Fibroblast of lung (primary cell): Measurements from ENCODE around the gene KCTD2.

Source experiments
- CTCF ChIP-seq, 2 donors: IDR thresholded peaks in 1 of 2; conservative IDR thresholded peaks in 1 of 2; 1 replicate in 1 of 2; 2 replicates in 1 of 2; pipeline ENCODE4 v1.5.1; 2011 to 2012; ENCODE audit warnings: low read length in 2 of 2, control low read depth in 1 of 2, inconsistent platforms in 1 of 2, low read depth in 1 of 2, mild to moderate bottlenecking in 1 of 2
- EZH2 ChIP-seq: IDR thresholded peaks from 2 replicates; pipeline ENCODE4 v1.5.1; 2012; ENCODE audit warnings: low read length, control low read depth, mild to moderate bottlenecking; ENCODE audit errors: missing control alignments

- TF ChIP-seq CTCF (conservative IDR thresholded peaks at IDR 0.05 in 1 of 2, IDR thresholded peaks at IDR 0.05 in 1 of 2; ENCODE audit: low read depth in 1 of 2, low read length in 2 of 2) (no peak), EZH2 (no peak)
These were observed 51.8 kb downstream of the KCTD2 start for GRCh38 chr17:75098861-75099260.
